HL-60 (cell line): ENCODE data around the gene GP1BA.

Source experiments
- DNase-seq, 2 experiments: peaks; one replicate each; pipeline ENCODE4 v3.0.0-alpha.2; 2010 to 2020; ENCODE audit warnings: low read depth in 1 of 2, low spot score in 1 of 2
- H3K27ac ChIP-seq: fragments of 250-450 bp; sonication (Bioruptor Pico); replicated peaks from 2 replicates; pipeline ENCODE4 v1.5.1; 2020; ENCODE audit warnings: mild to moderate bottlenecking, moderate library complexity
- H3K27me3 ChIP-seq: fragments of 250-450 bp; sonication (Bioruptor Pico); 2 replicates; pipeline ENCODE4 v1.5.1; 2021; ENCODE audit warnings: mild to moderate bottlenecking, moderate library complexity; ENCODE audit not compliant: insufficient read depth, poor library complexity, severe bottlenecking
- H3K4me3 ChIP-seq: replicated peaks from 2 replicates; pipeline ENCODE4 v1.5.1; 2011; ENCODE audit warnings: mild to moderate bottlenecking, control low read depth, low read length; ENCODE audit not compliant: insufficient read depth
- GABPA ChIP-seq: IDR thresholded peaks from 2 replicates; pipeline ENCODE4 v1.6.1; 2012; ENCODE audit warnings: low read depth
- POLR2AphosphoS5 ChIP-seq: IDR thresholded peaks from 2 replicates; pipeline ENCODE4 v1.6.1; 2012; ENCODE audit warnings: low read depth
- SPI1 ChIP-seq: IDR thresholded peaks from 2 replicates; pipeline ENCODE4 v1.6.1; 2012; ENCODE audit warnings: low read depth, mild to moderate bottlenecking, borderline replicate concordance
- TF ChIP-seq, protein P1 (sequence below): IDR thresholded peaks from 2 replicates; pipeline ENCODE4 v1.6.1; 2012; ENCODE audit warnings: low read depth; ENCODE audit not compliant: insufficient replicate concordance
- TF ChIP-seq, protein P2 (sequence below): IDR thresholded peaks from one replicate; pipeline ENCODE4 v1.5.1; 2011; ENCODE audit warnings: low read length, control low read depth, inconsistent platforms; ENCODE audit not compliant: insufficient read depth

GP1BA gene

DNA sequence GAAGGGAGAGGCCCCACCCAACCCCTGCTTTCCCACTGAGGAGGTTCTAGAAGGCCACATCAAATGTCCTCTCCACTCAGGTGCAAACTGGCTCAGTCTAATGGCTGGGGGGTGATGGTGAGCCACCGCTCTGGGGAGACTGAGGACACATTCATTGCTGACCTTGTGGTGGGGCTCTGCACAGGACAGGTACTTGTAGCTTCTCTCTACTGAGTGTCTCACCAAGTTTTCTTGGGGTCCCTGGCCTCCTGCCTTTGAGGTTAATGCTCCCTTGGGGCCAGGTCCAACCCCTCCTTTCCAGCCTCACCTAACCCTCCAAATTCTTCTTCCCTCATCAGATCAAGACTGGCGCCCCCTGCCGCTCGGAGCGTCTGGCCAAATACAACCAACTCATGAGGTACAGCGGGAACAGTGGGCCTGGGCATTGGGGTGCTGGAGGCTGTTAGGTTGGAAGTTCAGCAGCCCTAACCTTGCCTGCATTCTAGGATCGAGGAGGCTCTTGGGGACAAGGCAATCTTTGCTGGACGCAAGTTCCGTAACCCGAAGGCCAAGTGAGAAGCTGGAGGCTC, 24.5 kb downstream of the GP1BA start:
- Histone ChIP-seq H3K4me3 (no peak overlapping the region), H3K27me3 (no peaks in the 10 kb centered on the region), H3K27ac (no peak overlapping the region)
- TF ChIP-seq, protein P1, sequence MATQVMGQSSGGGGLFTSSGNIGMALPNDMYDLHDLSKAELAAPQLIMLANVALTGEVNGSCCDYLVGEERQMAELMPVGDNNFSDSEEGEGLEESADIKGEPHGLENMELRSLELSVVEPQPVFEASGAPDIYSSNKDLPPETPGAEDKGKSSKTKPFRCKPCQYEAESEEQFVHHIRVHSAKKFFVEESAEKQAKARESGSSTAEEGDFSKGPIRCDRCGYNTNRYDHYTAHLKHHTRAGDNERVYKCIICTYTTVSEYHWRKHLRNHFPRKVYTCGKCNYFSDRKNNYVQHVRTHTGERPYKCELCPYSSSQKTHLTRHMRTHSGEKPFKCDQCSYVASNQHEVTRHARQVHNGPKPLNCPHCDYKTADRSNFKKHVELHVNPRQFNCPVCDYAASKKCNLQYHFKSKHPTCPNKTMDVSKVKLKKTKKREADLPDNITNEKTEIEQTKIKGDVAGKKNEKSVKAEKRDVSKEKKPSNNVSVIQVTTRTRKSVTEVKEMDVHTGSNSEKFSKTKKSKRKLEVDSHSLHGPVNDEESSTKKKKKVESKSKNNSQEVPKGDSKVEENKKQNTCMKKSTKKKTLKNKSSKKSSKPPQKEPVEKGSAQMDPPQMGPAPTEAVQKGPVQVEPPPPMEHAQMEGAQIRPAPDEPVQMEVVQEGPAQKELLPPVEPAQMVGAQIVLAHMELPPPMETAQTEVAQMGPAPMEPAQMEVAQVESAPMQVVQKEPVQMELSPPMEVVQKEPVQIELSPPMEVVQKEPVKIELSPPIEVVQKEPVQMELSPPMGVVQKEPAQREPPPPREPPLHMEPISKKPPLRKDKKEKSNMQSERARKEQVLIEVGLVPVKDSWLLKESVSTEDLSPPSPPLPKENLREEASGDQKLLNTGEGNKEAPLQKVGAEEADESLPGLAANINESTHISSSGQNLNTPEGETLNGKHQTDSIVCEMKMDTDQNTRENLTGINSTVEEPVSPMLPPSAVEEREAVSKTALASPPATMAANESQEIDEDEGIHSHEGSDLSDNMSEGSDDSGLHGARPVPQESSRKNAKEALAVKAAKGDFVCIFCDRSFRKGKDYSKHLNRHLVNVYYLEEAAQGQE = no peak
- no peak for TF ChIP-seq POLR2AphosphoS5
- TF ChIP-seq, protein P2, sequence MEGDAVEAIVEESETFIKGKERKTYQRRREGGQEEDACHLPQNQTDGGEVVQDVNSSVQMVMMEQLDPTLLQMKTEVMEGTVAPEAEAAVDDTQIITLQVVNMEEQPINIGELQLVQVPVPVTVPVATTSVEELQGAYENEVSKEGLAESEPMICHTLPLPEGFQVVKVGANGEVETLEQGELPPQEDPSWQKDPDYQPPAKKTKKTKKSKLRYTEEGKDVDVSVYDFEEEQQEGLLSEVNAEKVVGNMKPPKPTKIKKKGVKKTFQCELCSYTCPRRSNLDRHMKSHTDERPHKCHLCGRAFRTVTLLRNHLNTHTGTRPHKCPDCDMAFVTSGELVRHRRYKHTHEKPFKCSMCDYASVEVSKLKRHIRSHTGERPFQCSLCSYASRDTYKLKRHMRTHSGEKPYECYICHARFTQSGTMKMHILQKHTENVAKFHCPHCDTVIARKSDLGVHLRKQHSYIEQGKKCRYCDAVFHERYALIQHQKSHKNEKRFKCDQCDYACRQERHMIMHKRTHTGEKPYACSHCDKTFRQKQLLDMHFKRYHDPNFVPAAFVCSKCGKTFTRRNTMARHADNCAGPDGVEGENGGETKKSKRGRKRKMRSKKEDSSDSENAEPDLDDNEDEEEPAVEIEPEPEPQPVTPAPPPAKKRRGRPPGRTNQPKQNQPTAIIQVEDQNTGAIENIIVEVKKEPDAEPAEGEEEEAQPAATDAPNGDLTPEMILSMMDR = no peak
- TF ChIP-seq SPI1 = no peak
- no peak for TF ChIP-seq GABPA
- DNase-seq = peak in 1 of 2 experiments; percentile 23

DNA sequence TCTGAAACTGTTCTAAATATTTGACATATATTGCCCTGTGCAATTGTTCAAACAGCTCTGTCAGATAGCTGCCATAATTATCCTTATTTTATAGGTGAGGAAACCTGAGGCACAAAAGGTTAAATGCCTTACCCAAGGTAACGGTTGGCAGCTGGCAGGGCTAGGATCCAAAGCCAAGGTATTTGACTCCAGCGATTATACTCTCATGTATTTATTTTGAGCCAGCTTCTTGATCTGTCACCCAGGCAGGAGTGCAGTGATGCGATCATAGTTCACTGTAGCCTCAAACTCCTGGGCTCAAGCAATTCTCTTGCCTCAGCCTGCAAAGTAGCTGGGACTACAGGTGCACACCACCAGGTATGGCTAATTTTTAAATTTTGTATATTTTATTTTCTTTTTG, 26.0 kb downstream of the GP1BA start:
- no peaks in the 10 kb centered on the region for H3K27me3 ChIP-seq
- H3K27ac ChIP-seq = no peak overlapping the region
- H3K4me3 ChIP-seq = no peak overlapping the region
- TF ChIP-seq, protein P1 = no peak
- TF ChIP-seq POLR2AphosphoS5 (no peak), GABPA (no peak), SPI1 (no peak)
- TF ChIP-seq, protein P2 = no peak
- DNase-seq = no peak

DNA sequence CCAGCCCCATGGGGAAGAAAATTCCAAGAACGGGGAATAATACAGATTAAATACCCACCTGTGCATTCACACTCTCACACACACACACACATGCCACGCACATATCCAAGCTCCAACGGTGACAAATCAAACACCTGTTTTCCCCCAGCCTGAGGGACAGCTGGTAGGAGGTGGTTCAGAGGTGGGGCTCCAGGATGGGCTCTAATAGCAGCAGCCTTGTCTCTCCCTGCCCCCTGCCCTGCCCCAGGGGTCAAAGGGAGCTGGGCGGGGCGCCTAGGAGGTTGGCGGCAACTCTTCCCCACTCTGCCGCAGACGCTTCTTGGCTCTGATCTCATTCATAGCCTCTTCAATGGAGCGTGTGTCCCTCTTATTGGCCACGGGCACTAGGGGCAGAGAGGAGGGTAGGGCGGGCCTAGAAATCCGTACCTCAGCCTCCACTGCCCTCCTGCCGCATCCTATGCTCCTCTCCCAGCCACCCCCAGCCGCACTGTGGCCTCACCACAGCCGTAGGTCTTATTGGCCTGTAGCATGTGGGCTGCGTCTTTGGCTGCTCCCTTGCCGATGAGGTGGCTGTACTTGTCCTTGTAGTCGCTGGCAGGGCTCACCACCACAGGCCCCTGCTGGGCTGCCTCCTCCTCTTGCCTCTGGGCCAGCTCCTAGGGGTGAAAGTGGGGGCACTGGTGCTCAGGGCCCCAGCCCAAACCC, 27.3 kb downstream of the GP1BA start:
- H3K27ac ChIP-seq = no peak overlapping the region
- TF ChIP-seq SPI1 (no peak), GABPA (no peak), POLR2AphosphoS5 (no peak)
- TF ChIP-seq, protein P1 = no peak
- TF ChIP-seq, protein P2 = no peak
- DNase-seq = no peak

More for the DNA sequence above, 27.3 kb downstream of the GP1BA start:
- Histone ChIP-seq H3K27me3 (no peaks in the 10 kb centered on the region), H3K4me3 (no peak overlapping the region)
